Stomach (tissue), 9 donors: Measurements from ENCODE around the gene SMIM35. TPM values are rescaled to one million over a fixed set of nuclear protein-coding genes. Genes with fewer than 3 reads are reported as not detected.
"Not testable (repeated sequence)": the region's sequence is repeated elsewhere in the genome, so short reads cannot be mapped to it uniquely, and the experiment has no call there.

ENCODE experiments used
- DNase-seq, 2 donors: peaks; one replicate each; pipeline versions ENCODE4 v3.0.0 to v3.0.0-alpha.2; 2013 to 2019
- H3K27ac ChIP-seq, 5 donors: fragments of 200-600 bp in 4 of 5; sonication (generic) in 4 of 5; one replicate each; pipeline ENCODE4 v1.5.1; 2013 to 2019; ENCODE audit warnings: mild to moderate bottlenecking in 1 of 5, moderate library complexity in 1 of 5
- H3K27me3 ChIP-seq, 3 donors: fragments of 200-600 bp; sonication (generic); one replicate each; pipeline ENCODE4 v1.5.1; 2017 to 2019; ENCODE audit warnings: mixed run types in 1 of 3
- H3K36me3 ChIP-seq, 4 donors: fragments of 200-600 bp; sonication (generic); 1 replicate in 3 of 4; 2 replicates in 1 of 4; pipeline ENCODE4 v1.5.1; 2016 to 2019
- H3K4me1 ChIP-seq, 4 donors: fragments of 200-600 bp; sonication (generic); one replicate each; pipeline ENCODE4 v1.5.1; 2016 to 2019
- H3K4me3 ChIP-seq, 4 donors: fragments of 200-600 bp; sonication (generic) in 3 of 4; one replicate each; pipeline ENCODE4 v1.5.1; 2016 to 2019; ENCODE audit warnings: mild to moderate bottlenecking in 1 of 4
- H3K9me3 ChIP-seq, 4 donors: fragments of 200-600 bp; sonication (generic); one replicate each; pipeline ENCODE4 v1.5.1; 2016 to 2019
- CTCF ChIP-seq, 7 experiments: fragments of 450-650 bp in 4 of 7; fragments of 200-600 bp in 3 of 7; sonication (generic) in 3 of 7; IDR thresholded peaks; one replicate each; pipeline ENCODE4 v1.5.1; 2016 to 2019; ENCODE audit warnings: antibody characterized with exemption in 7 of 7, control low read depth in 2 of 7, mild to moderate bottlenecking in 1 of 7
- EP300 ChIP-seq: sonication (generic); formaldehyde crosslinking; IDR thresholded peaks from one replicate; pipeline ENCODE4 v1.6.1; 2017; ENCODE audit warnings: antibody characterized with exemption
- POLR2A ChIP-seq, 4 donors: fragments of 450-650 bp; IDR thresholded peaks; one replicate each; pipeline ENCODE4 v1.6.1; 2016; ENCODE audit warnings: antibody characterized with exemption in 4 of 4, control low read depth in 2 of 4, mild to moderate bottlenecking in 1 of 4, moderate library complexity in 1 of 4
- POLR2AphosphoS5 ChIP-seq, 3 donors: sonication (generic); formaldehyde crosslinking; IDR thresholded peaks; one replicate each; pipeline ENCODE4 v1.6.1; 2016; ENCODE audit warnings: antibody characterized with exemption in 3 of 3
- WGBS, 5 donors: extraction: QIAGEN DNeasy Blood & Tissue Kit in 3 of 5; methylation state at CpG; one replicate each; pipeline versions ENCODE4 v1.1.5 to v1.1.7; 2013 to 2018; 5-methylcytosine and 5-hydroxymethylcytosine counted together
- intact Hi-C: fragments of 100-400 bp; cut with DNase I; formaldehyde crosslinking; loops from one replicate; pipeline ENCODE4 v1.15.1; 2023; ENCODE audit warnings: low total_unique reads
- polyA plus RNA-seq, 3 donors: library from polyadenylated mRNA; stranded (reverse); fragments of 200-250 nt; gene quantifications; one replicate each; pipeline ENCODE4 v1.2.3, GENCODE V29; 2013
- total RNA-seq, 5 donors: library from RNA; depleted of rRNA; stranded (reverse); fragments of >200 nt; gene quantifications; one replicate each; pipeline versions ENCODE4 v1.1.0 to v1.2.3, GENCODE V29; 2014 to 2016
- donor health status: healthy with polysubstance abuse.
- donor health status: Bipolar disorder and iron deficiency.
- donor health status: healthy.

The SMIM35 gene
- total and polyA plus RNA-seq, 8 donors, result 0.03 TPM; not detected in 7

- Histone ChIP-seq H3K4me3 (no peak overlapping the region), H3K9me3 (no peaks in the 10 kb centered on the region), H3K4me1 (no peaks in the 10 kb centered on the region), H3K27ac (no peak overlapping the region), H3K36me3 (no peaks in the 10 kb centered on the region), H3K27me3 (peaks cover 0 to 25% (median 0%) of the 10 kb centered on the region in 3 donors)
- 45 to 78% (median 55%) methylated on average over 9 of the region's 9 CpGs for WGBS, 5 donors
- DNase-seq, result no peak
- TF ChIP-seq POLR2AphosphoS5 (IDR thresholded peaks at IDR 0.05), result no peak
- TF ChIP-seq POLR2A (IDR thresholded peaks at IDR 0.05), result no peak
- no peak for TF ChIP-seq CTCF (IDR thresholded peaks at IDR 0.05)
- no peak for TF ChIP-seq EP300
- intact Hi-C loops, result no loop called here
Measured at GRCh38 chr11:118064956-118065355, 21.8 kb downstream of the SMIM35 start.

- H3K4me1 ChIP-seq, H3K27ac ChIP-seq, H3K4me3 ChIP-seq, DNase-seq, H3K9me3 ChIP-seq, intact Hi-C loops, H3K36me3 ChIP-seq: not testable (repeated sequence)
- 89 to 98% (median 93%) methylated on average over 5 of the region's 5 CpGs for WGBS, 5 donors
- peaks cover 0 to 18% (median 0%) of the 10 kb centered on the region in 3 donors for H3K27me3 ChIP-seq
Measured at GRCh38 chr11:118062631-118063030, 24.1 kb downstream of the SMIM35 start.

- H3K9me3 ChIP-seq, H3K4me1 ChIP-seq, H3K36me3 ChIP-seq, DNase-seq, H3K4me3 ChIP-seq, intact Hi-C loops, H3K27ac ChIP-seq: not testable (repeated sequence)
- 87 to 94% (median 88%) methylated on average over 5 of the region's 5 CpGs for WGBS, 5 donors
- H3K27me3 ChIP-seq, result peaks cover 0 to 18% (median 0%) of the 10 kb centered on the region in 3 donors
Measured at GRCh38 chr11:118062181-118062580, 24.6 kb downstream of the SMIM35 start.

- H3K27me3 ChIP-seq, result peaks cover 0 to 13% (median 0%) of the 10 kb centered on the region in 3 donors
- intact Hi-C loops, result no loop called here
- no peaks in the 10 kb centered on the region for H3K4me1 ChIP-seq
- WGBS, 5 donors, result 68 to 96% (median 94%) methylated on average over 2 to 6 of the region's 6 CpGs
- H3K27ac ChIP-seq, result no peak overlapping the region
- no peak for DNase-seq
- no peaks in the 10 kb centered on the region for H3K36me3 ChIP-seq
- no peaks in the 10 kb centered on the region for H3K9me3 ChIP-seq
- no peak overlapping the region for H3K4me3 ChIP-seq
- TF ChIP-seq POLR2AphosphoS5 (IDR thresholded peaks at IDR 0.05) (no peak), EP300 (no peak), POLR2A (IDR thresholded peaks at IDR 0.05) (no peak), CTCF (IDR thresholded peaks at IDR 0.05) (no peak)
Measured at GRCh38 chr11:118061586-118062125, 25.1 kb downstream of the SMIM35 start.

- Histone ChIP-seq H3K4me1 (no peaks in the 10 kb centered on the region), H3K27me3 (peaks cover 0 to 10% (median 0%) of the 10 kb centered on the region in 3 donors), H3K9me3 (no peaks in the 10 kb centered on the region), H3K4me3 (no peak overlapping the region), H3K36me3 (no peaks in the 10 kb centered on the region), H3K27ac (no peak overlapping the region)
- DNase-seq, result no peak
- intact Hi-C loops, result no loop called here
- WGBS, 5 donors, result 55 to 76% (median 65%) methylated on average over 7 of the region's 7 CpGs
- TF ChIP-seq POLR2AphosphoS5 (IDR thresholded peaks at IDR 0.05) (no peak), CTCF (IDR thresholded peaks at IDR 0.05) (no peak), EP300 (no peak), POLR2A (IDR thresholded peaks at IDR 0.05) (no peak)
Measured at GRCh38 chr11:118060869-118061268, 25.9 kb downstream of the SMIM35 start.
